WTC11 (cell line): Measurements from ENCODE around the gene PRUNE2. TPM values are rescaled to one million over a fixed set of nuclear protein-coding genes. Genes with fewer than 3 reads are reported as not detected.

Source experiments
- ATAC-seq: fragments of 200-7000 bp; cut with Tn5 transposase; 2 replicates; pipeline ENCODE4 v1.10.0; 2021; ENCODE audit warnings: mild to moderate bottlenecking, moderate library complexity
- CTCF ChIA-PET: fragments of 300-600 bp; sonication (Branson Sonifier 250); formaldehyde crosslinking; loops from one replicate; lab custom pipeline; 2021; ENCODE audit warnings: antibody characterized with exemption; lab: Charles Lee
- POLR2A ChIA-PET: fragments of 350-600 bp; sonication (Branson Sonifier 250); formaldehyde crosslinking; loops from one replicate; lab custom pipeline; 2021; ENCODE audit warnings: antibody characterized with exemption; lab: Charles Lee
- DNase-seq: peaks from one replicate; pipeline ENCODE4 v3.0.0; 2021; ENCODE audit warnings: low spot score
- H3K27ac Mint-ChIP-seq: 2 replicates; pipeline ENCODE4 v1.8.0; 2021; ENCODE audit warnings: mixed read lengths
- H3K27me3 Mint-ChIP-seq: 2 replicates; pipeline ENCODE4 v1.8.0; 2021; ENCODE audit warnings: low read depth, mild to moderate bottlenecking, moderate library complexity, mixed read lengths
- H3K36me3 Mint-ChIP-seq: 2 replicates; pipeline ENCODE4 v1.8.0; 2021; ENCODE audit warnings: mixed read lengths
- H3K4me1 Mint-ChIP-seq: 2 replicates; pipeline ENCODE4 v1.8.0; 2022; ENCODE audit warnings: mixed read lengths
- H3K4me3 Mint-ChIP-seq: 2 replicates; pipeline ENCODE4 v1.8.0; 2021; ENCODE audit warnings: mild to moderate bottlenecking, moderate library complexity, mixed read lengths
- H3K9me3 Mint-ChIP-seq: 2 replicates; pipeline ENCODE4 v1.8.0; 2021; ENCODE audit warnings: mixed read lengths
- ATF1 ChIP-seq: sonication (generic); formaldehyde crosslinking; IDR thresholded peaks from 2 replicates; pipeline ENCODE4 v1.8.1; 2023; ENCODE audit warnings: mild to moderate bottlenecking, moderate library complexity, missing genetic modification reagents
- ELF4 ChIP-seq: sonication (generic); formaldehyde crosslinking; IDR thresholded peaks from 2 replicates; pipeline ENCODE4 v1.8.1; 2022; ENCODE audit warnings: low read depth, mild to moderate bottlenecking, moderate library complexity, missing genetic modification reagents
- ESRRA ChIP-seq: sonication (generic); formaldehyde crosslinking; IDR thresholded peaks from 2 replicates; pipeline ENCODE4 v1.8.1; 2022; ENCODE audit warnings: mild to moderate bottlenecking, missing genetic modification reagents, borderline replicate concordance
- GRHL2 ChIP-seq: fragments of 250-450 bp; sonication (Bioruptor Pico); IDR thresholded peaks from 2 replicates; pipeline ENCODE4 v1.8.0; 2022; ENCODE audit warnings: mild to moderate bottlenecking, moderate library complexity; ENCODE audit not compliant: insufficient replicate concordance, severe bottlenecking
- IRF2 ChIP-seq: sonication (generic); formaldehyde crosslinking; IDR thresholded peaks from 2 replicates; pipeline ENCODE4 v1.8.0; 2022; ENCODE audit warnings: low read depth, missing genetic modification reagents, borderline replicate concordance
- TEAD1 ChIP-seq: sonication (generic); formaldehyde crosslinking; IDR thresholded peaks from 2 replicates; pipeline ENCODE4 v1.8.0; 2022; ENCODE audit warnings: mild to moderate bottlenecking, missing genetic modification reagents
- ZNF263 ChIP-seq: sonication (generic); formaldehyde crosslinking; IDR thresholded peaks from 2 replicates; pipeline ENCODE4 v1.8.1; 2022; ENCODE audit warnings: low read depth, mild to moderate bottlenecking, moderate library complexity, missing genetic modification reagents
- total RNA-seq: library from RNA; stranded (reverse); gene quantifications from 3 replicates; pipeline ENCODE4 v1.2.3, GENCODE V29; 2021
- TF ChIP-seq, protein P1 (sequence below): sonication (generic); formaldehyde crosslinking; IDR thresholded peaks from 2 replicates; pipeline ENCODE4 v1.8.1; 2022; ENCODE audit warnings: low read depth, mild to moderate bottlenecking, moderate library complexity, missing genetic modification reagents, borderline replicate concordance
- TF ChIP-seq, protein P2 (sequence below): fragments of 250-450 bp; sonication (Bioruptor Pico); conservative IDR thresholded peaks from 2 replicates; pipeline ENCODE4 v1.9.0; 2021; ENCODE audit warnings: mild to moderate bottlenecking
- TF ChIP-seq, protein P3 (sequence below): sonication (generic); formaldehyde crosslinking; IDR thresholded peaks from 2 replicates; pipeline ENCODE4 v1.8.1; 2022; ENCODE audit warnings: mild to moderate bottlenecking, missing genetic modification reagents, moderate library complexity, borderline replicate concordance
- TF ChIP-seq, protein P4 (sequence below): sonication (generic); formaldehyde crosslinking; IDR thresholded peaks from 2 replicates; pipeline ENCODE4 v1.8.0; 2023; ENCODE audit warnings: missing genetic modification reagents
- TF ChIP-seq, protein P5 (sequence below): sonication (generic); formaldehyde crosslinking; IDR thresholded peaks from 2 replicates; pipeline ENCODE4 v1.8.1; 2023; ENCODE audit warnings: mild to moderate bottlenecking, missing genetic modification reagents, borderline replicate concordance
- TF ChIP-seq, protein P6 (sequence below): fragments of 250-450 bp; sonication (Bioruptor Pico); IDR thresholded peaks from 2 replicates; pipeline ENCODE4 v1.9.0; 2021; ENCODE audit warnings: mild to moderate bottlenecking
- TF ChIP-seq, protein P7 (sequence below): sonication (generic); formaldehyde crosslinking; IDR thresholded peaks from 2 replicates; pipeline ENCODE4 v1.8.0; 2022; ENCODE audit warnings: mild to moderate bottlenecking, missing genetic modification reagents

The PRUNE2 gene
- total RNA-seq, 1 experiment from 2014 or later: 13.1 TPM

DNA sequence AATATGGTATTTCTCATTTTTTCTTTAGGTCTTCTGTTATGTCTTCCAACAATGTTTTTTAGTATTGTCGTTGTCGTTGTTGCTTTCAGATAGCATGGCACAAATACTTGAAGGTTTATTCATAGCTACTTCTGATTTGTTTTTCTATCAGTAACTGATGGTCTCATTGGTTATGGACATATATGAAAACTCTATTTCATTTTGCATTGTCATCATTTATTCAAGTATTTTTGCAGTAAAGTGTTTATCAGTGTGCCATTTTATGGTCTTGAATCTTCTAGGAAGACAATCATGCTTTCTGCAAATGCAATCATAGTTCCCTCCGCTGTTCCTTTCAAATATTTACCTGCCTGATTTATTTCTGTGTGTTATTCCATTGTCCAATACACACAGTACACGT lies 44.0 kb upstream of the PRUNE2 start:
- CTCF ChIA-PET: no interaction called here
- no peak overlapping the region for H3K27ac Mint-ChIP-seq
- POLR2A ChIA-PET: no interaction called here
- DNase-seq (no peak), ATAC-seq (no peak)
- TF ChIP-seq, protein P1, sequence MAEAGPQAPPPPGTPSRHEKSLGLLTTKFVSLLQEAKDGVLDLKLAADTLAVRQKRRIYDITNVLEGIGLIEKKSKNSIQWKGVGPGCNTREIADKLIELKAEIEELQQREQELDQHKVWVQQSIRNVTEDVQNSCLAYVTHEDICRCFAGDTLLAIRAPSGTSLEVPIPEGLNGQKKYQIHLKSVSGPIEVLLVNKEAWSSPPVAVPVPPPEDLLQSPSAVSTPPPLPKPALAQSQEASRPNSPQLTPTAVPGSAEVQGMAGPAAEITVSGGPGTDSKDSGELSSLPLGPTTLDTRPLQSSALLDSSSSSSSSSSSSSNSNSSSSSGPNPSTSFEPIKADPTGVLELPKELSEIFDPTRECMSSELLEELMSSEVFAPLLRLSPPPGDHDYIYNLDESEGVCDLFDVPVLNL (CRISPR knock-in tag): no peak
- TF ChIP-seq, protein P2, sequence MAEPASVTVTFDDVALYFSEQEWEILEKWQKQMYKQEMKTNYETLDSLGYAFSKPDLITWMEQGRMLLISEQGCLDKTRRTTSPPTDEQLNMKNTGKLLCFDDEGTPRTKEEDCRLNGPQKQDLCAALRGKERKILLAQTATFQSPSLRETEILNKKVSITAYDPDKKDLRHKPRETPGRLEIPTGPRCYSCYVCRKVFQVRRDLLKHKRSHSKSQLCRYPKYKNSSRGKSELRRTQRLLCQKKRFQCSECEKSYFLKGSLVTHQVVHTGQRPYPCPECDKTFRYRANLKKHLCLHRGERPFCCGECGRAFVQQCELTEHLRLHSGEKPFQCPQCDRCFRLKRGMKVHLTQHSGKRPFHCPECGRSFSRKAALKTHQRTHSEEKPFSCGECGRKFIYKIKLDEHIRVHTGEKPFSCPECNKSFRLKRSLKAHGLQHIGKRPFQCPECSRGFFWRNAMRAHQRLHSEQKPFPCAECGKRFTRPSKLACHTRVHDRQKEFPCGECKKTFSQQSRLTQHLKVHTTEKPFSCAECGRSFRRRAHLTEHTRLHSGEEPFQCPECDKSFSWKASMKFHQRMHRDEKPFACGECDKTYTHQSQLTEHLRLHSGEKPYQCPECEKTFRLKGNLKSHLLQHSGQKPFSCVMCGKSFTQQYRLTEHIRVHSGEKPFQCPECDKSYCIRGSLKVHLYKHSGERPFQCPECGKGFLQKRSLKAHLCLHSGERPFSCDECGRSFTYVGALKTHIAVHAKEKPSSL (CRISPR knock-in tag): no peak
- TF ChIP-seq GRHL2 (CRISPR knock-in tag): no peak
- TF ChIP-seq IRF2: no peak
- no peak for TF ChIP-seq ELF4 (CRISPR knock-in tag)
- no peak for TF ChIP-seq ATF1
- TF ChIP-seq TEAD1 (CRISPR knock-in tag): no peak
- TF ChIP-seq, protein P3, sequence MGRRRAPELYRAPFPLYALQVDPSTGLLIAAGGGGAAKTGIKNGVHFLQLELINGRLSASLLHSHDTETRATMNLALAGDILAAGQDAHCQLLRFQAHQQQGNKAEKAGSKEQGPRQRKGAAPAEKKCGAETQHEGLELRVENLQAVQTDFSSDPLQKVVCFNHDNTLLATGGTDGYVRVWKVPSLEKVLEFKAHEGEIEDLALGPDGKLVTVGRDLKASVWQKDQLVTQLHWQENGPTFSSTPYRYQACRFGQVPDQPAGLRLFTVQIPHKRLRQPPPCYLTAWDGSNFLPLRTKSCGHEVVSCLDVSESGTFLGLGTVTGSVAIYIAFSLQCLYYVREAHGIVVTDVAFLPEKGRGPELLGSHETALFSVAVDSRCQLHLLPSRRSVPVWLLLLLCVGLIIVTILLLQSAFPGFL (CRISPR knock-in tag): no peak
- TF ChIP-seq ESRRA (CRISPR knock-in tag): no peak
- TF ChIP-seq, protein P4, sequence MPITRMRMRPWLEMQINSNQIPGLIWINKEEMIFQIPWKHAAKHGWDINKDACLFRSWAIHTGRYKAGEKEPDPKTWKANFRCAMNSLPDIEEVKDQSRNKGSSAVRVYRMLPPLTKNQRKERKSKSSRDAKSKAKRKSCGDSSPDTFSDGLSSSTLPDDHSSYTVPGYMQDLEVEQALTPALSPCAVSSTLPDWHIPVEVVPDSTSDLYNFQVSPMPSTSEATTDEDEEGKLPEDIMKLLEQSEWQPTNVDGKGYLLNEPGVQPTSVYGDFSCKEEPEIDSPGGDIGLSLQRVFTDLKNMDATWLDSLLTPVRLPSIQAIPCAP (CRISPR knock-in tag): no peak
- TF ChIP-seq, protein P5, sequence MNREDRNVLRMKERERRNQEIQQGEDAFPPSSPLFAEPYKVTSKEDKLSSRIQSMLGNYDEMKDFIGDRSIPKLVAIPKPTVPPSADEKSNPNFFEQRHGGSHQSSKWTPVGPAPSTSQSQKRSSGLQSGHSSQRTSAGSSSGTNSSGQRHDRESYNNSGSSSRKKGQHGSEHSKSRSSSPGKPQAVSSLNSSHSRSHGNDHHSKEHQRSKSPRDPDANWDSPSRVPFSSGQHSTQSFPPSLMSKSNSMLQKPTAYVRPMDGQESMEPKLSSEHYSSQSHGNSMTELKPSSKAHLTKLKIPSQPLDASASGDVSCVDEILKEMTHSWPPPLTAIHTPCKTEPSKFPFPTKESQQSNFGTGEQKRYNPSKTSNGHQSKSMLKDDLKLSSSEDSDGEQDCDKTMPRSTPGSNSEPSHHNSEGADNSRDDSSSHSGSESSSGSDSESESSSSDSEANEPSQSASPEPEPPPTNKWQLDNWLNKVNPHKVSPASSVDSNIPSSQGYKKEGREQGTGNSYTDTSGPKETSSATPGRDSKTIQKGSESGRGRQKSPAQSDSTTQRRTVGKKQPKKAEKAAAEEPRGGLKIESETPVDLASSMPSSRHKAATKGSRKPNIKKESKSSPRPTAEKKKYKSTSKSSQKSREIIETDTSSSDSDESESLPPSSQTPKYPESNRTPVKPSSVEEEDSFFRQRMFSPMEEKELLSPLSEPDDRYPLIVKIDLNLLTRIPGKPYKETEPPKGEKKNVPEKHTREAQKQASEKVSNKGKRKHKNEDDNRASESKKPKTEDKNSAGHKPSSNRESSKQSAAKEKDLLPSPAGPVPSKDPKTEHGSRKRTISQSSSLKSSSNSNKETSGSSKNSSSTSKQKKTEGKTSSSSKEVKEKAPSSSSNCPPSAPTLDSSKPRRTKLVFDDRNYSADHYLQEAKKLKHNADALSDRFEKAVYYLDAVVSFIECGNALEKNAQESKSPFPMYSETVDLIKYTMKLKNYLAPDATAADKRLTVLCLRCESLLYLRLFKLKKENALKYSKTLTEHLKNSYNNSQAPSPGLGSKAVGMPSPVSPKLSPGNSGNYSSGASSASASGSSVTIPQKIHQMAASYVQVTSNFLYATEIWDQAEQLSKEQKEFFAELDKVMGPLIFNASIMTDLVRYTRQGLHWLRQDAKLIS (CRISPR knock-in tag): no peak
- TF ChIP-seq, protein P6, sequence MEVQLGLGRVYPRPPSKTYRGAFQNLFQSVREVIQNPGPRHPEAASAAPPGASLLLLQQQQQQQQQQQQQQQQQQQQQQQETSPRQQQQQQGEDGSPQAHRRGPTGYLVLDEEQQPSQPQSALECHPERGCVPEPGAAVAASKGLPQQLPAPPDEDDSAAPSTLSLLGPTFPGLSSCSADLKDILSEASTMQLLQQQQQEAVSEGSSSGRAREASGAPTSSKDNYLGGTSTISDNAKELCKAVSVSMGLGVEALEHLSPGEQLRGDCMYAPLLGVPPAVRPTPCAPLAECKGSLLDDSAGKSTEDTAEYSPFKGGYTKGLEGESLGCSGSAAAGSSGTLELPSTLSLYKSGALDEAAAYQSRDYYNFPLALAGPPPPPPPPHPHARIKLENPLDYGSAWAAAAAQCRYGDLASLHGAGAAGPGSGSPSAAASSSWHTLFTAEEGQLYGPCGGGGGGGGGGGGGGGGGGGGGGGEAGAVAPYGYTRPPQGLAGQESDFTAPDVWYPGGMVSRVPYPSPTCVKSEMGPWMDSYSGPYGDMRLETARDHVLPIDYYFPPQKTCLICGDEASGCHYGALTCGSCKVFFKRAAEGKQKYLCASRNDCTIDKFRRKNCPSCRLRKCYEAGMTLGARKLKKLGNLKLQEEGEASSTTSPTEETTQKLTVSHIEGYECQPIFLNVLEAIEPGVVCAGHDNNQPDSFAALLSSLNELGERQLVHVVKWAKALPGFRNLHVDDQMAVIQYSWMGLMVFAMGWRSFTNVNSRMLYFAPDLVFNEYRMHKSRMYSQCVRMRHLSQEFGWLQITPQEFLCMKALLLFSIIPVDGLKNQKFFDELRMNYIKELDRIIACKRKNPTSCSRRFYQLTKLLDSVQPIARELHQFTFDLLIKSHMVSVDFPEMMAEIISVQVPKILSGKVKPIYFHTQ (CRISPR knock-in tag): no peak
- no peak for TF ChIP-seq ZNF263 (CRISPR knock-in tag)
- TF ChIP-seq, protein P7, sequence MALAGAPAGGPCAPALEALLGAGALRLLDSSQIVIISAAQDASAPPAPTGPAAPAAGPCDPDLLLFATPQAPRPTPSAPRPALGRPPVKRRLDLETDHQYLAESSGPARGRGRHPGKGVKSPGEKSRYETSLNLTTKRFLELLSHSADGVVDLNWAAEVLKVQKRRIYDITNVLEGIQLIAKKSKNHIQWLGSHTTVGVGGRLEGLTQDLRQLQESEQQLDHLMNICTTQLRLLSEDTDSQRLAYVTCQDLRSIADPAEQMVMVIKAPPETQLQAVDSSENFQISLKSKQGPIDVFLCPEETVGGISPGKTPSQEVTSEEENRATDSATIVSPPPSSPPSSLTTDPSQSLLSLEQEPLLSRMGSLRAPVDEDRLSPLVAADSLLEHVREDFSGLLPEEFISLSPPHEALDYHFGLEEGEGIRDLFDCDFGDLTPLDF (CRISPR knock-in tag): no peak
- H3K9me3 Mint-ChIP-seq: peaks cover 12% of the 10 kb centered on the region
- peaks cover 5% of the 10 kb centered on the region for H3K27me3 Mint-ChIP-seq
- H3K36me3 Mint-ChIP-seq: peaks cover 7% of the 10 kb centered on the region
- H3K4me3 Mint-ChIP-seq: no peak overlapping the region
- H3K4me1 Mint-ChIP-seq: peaks cover 2% of the 10 kb centered on the region; the same call in 1 of the 2 replicates
